HepG2 (cell line): ENCODE measurements around the gene TDP2.

Experiments used
- MAX ChIP-seq: IDR thresholded peaks from 2 replicates; pipeline ENCODE4 v1.6.1; 2012; ENCODE audit warnings: inconsistent platforms
- ZBTB7A ChIP-seq: sonication (generic); formaldehyde crosslinking; IDR thresholded peaks from 2 replicates; pipeline ENCODE4 v1.8.0; 2022; ENCODE audit warnings: mild to moderate bottlenecking, missing genetic modification reagents
- ZNF263 ChIP-seq: sonication (generic); formaldehyde crosslinking; IDR thresholded peaks from 2 replicates; pipeline ENCODE4 v1.4.0; 2020; ENCODE audit warnings: missing genetic modification reagents
- TF ChIP-seq, protein P1 (sequence below): sonication (generic); formaldehyde crosslinking; IDR thresholded peaks from 2 replicates; pipeline ENCODE4 v1.4.0; 2020; ENCODE audit warnings: missing genetic modification reagents

DNA sequence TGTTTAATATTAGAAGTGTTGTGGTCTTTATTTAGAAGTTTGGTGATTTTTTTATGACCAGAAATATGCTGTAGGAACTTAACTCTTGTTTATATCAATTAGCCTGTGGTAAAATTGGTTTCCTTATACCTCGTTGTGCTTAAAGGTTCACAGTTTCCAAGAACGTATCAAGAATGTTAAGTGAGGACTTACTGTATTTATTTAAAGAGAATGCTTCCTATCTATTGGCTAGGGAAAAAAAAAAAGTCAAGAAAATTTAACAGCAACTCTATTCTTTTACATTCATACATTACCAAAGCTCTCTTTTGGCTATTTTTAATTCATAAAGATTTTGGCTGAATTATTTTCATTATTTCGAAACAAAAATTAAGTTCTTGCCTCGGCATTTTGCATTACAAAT lies 22.3 kb downstream of the TDP2 start:
- TF ChIP-seq, protein P1, sequence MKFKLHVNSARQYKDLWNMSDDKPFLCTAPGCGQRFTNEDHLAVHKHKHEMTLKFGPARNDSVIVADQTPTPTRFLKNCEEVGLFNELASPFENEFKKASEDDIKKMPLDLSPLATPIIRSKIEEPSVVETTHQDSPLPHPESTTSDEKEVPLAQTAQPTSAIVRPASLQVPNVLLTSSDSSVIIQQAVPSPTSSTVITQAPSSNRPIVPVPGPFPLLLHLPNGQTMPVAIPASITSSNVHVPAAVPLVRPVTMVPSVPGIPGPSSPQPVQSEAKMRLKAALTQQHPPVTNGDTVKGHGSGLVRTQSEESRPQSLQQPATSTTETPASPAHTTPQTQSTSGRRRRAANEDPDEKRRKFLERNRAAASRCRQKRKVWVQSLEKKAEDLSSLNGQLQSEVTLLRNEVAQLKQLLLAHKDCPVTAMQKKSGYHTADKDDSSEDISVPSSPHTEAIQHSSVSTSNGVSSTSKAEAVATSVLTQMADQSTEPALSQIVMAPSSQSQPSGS (CRISPR knock-in tag), result no peak
- TF ChIP-seq MAX (no peak), ZNF263 (CRISPR knock-in tag) (no peak), ZBTB7A (CRISPR knock-in tag) (no peak)
